Inferior parietal cortex (tissue), 1 donor: ENCODE results near the gene TARS1.

Experiments used
- DNase-seq: peaks from one replicate; pipeline ENCODE4 v3.0.0-alpha.2; 2016; ENCODE audit errors: extremely low spot score

TARS1 gene

DNA sequence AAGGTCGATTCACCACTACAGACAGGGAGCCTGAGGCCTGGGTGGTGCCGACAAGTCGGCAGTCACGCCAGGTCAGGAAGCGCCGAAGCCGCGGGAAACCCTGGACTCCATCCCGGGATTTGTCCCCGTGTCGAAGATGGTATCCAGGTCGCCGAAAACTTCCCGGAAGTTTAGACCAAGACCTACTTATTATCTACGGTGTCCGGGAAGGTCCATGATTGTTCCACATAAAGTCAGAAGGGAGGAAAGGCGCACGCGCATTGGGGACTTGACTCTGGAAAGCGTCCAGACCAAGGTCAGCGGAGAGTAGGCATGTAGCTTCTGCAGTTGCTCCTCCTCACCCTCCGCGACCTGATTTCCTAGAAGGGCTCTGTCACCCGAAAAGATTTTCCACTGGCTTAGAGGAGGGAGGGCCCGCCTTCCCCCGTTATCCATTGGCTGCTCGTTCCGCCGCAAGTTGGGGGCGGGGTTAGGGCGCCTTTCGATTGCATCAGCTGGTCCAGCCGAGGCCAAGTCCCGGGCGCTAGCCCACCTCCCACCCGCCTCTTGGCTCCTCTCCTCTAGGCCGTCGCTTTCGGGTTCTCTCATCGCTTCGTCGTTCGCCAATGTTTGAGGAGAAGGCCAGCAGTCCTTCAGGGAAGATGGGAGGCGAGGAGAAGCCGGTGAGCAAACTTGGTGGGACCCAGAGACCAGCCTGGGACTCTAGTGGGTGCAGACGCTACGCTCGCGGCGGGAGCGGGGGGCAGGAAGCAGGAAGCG, at the start of gene TARS1:
Gene TARS1 (plus strand): TSS at position 484 of the 759 bp plus-strand sequence. CDS start 122 bp downstream, at position 606.
- peak; percentile 100 for DNase-seq

DNA sequence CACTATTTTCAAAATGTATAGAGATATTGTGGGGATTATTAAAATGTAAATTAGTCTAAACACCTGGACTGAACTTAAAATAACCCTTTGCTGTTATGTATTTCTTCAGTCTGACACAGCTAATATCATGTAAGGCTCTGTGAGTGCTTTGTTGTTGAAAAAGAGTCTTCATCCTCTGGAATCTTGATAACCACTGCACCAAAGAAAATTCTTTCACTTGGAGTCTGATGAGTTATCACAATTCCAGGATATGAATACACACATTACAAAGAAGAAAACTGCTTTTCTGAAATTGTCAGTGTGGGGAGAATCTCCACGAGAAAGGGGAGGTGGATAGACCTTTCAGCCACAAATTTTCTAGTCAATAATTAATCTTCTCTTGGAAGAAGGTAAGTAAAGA, 42.3 kb upstream of the TARS1 start:
- no peak for DNase-seq

GRCh38 chr5:33400675-33401074, 40.1 kb upstream of the TARS1 start:
- no peak for DNase-seq

GRCh38 chr5:33401482-33402390, 39.0 kb upstream of the TARS1 start:
- no peak for DNase-seq

DNA sequence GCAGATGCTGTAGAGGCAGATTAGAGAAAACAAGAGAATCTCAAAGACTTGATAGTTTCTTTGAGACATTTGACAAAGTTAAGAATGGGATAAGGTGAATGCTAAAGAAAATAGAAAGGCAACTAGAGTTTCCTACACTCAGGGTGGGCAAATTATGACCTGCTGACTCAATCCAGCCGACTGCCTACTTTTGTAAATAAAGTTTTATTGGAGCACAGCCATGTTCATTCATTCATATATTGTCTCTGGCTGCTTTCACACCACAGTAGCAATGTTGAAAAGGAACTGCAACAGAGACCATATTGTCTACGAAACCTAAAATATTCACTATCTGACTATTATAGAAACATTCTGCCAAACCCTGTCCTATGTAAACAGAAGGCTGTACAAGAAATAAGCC, 37.6 kb upstream of the TARS1 start:
- no peak for DNase-seq

DNA sequence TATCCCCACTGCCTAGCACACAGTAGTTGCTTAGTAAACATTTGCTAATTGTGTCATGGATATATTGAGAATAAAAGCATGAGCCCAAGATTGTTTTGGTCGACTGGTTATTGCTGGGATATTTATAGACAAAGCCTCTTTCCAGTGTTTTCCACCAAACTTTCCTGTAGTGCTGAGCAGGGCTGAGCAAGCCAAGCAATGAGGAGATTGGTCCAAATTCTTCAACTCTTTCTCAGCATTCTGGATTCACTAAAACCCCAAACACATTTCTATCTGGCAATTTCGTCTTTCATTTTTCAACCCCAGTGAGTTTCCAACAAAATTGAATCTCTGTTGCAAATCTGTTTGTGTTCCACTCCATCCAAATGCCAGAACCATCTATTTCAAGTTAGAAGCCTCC, 31.9 kb upstream of the TARS1 start:
- no peak for DNase-seq

DNA sequence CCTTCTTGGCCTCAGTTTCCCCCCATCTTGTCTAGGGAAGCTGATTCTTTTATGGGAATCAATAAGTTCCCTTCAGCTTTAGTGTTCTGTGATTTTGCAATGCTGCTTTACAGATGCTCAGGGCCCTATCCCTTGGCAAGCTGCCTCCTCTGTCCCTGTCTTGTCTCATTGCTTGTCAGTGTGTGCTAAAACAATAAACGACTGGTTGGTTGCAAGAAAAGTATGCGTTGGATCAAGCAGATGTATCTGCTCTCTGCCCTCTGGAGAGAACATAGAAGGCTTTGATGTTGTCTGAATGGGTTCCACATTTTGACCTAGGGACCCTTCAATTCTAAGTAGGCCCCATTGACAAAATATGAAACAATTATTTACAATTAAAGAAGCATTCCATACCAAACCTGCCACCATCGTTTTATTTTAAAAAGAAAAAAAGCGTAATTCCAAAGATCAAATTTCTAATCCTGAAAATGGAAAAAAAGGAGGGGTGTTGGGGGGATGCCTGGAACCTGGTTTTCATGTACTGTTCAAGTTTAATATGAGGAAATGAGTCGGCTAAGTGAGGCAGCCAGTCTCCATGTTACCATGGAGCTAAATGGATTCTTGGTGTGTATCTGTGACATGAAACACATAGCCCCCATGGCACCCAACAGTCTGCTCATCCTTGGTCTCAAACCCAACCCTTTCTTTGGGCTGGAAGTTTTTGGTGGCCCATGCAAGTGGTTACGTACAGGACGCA, 31.2 kb upstream of the TARS1 start:
- DNase-seq = no peak

DNA sequence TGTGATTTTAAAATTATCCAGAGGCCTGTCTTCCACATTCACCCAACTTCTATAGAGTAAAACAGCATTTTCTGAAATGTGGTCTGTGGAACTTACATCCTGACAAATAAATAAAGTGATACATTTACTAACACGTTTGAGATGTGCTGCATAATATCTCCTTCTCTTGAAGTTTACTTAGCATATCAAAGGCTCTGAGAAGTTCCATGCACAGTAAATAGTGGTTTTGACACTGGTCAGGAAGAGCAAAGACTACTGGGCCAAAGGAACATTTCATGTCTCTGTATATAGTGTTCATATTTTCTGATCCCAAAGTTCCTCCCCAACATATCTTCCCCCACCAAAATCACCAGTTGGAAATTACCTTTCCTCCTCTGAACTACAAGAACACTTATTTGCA, 30.5 kb upstream of the TARS1 start:
- no peak for DNase-seq

DNA sequence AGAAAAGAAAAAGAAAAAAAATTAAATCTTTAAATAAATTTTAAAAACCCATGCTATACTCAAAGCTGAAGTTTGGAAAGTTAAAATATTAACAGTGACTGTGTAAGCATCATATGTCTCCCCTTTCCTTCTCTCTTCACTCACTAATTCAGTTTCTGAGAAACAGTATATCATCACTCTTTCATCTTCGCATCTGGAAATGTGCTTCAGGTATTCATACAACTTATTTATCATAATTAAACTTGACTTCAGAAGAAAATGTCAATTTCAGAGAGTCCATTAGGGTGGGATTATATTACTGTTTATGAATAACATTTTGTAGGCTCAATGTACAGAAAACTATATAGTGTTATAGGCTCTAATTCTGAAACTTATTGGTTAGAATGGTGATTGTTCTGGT, 29.3 kb upstream of the TARS1 start:
- no peak for DNase-seq

GRCh38 chr5:33415811-33416354, 24.9 kb upstream of the TARS1 start:
- no peak for DNase-seq

- DNase-seq = no peak
Measured at GRCh38 chr5:33417632-33418031, 23.1 kb upstream of the TARS1 start.

- no peak for DNase-seq
Measured at GRCh38 chr5:33420946-33421345, 19.8 kb upstream of the TARS1 start.

DNA sequence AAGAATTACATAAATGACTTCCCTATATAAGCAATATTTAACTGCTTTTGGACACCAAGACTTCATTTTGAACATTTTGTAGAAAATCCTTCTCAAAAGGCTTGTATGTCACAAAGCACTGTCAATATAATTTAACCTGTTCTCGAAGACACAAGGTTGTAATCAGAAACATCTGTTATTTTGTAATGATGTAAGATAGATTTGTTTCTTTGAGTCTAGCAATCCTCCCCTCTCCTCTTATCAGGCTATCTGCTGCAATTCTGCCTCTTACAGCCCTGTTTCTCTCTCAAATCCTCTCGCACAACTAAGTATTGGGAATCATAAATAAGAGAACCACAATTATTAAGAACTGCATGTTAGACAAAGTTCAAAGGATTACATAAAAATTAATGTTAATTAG, 18.6 kb upstream of the TARS1 start:
- no peak for DNase-seq

- peak; percentile 30 for DNase-seq
Measured at GRCh38 chr5:33423018-33423630, 17.6 kb upstream of the TARS1 start.

DNA sequence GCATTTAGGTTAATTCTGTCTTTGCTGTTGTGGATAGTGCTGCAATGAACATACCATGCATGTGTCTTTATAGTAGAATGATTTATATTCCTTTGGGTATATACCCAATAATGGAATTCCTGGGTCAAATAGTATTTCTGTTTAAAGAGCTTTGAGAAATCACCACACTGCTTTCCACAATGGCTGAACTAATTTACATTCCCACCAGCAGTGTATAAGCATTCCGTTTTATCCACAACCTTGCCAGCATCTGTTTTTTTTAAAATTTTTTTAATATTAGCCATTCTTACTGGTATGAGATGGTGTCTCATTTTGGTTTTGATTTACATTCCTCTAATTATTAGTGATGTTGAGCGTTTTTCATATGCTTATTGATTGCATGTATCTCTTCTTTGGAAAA, 15.5 kb upstream of the TARS1 start:
- DNase-seq = no peak

DNA sequence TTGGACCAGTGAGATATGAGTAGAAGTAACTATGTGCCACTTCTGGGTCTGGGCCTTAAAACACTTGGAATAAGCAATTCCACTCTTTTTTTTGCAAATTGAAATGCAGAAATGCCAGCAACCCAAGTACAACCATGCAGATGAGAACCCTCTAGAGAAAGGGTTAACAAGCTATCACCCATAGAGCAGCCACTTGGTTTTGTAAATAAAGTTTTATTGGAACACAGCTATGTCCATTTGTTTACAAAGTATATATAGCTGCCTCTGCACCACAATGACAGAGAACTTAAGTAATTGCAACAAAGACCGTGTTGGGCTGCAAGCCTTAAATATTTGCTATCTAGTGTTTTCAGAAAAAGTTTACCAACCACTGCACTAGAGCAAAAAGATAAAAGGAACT, 9.8 kb upstream of the TARS1 start:
- DNase-seq = no peak

- no peak for DNase-seq
Measured at GRCh38 chr5:33432656-33433055, 8.1 kb upstream of the TARS1 start.

DNA sequence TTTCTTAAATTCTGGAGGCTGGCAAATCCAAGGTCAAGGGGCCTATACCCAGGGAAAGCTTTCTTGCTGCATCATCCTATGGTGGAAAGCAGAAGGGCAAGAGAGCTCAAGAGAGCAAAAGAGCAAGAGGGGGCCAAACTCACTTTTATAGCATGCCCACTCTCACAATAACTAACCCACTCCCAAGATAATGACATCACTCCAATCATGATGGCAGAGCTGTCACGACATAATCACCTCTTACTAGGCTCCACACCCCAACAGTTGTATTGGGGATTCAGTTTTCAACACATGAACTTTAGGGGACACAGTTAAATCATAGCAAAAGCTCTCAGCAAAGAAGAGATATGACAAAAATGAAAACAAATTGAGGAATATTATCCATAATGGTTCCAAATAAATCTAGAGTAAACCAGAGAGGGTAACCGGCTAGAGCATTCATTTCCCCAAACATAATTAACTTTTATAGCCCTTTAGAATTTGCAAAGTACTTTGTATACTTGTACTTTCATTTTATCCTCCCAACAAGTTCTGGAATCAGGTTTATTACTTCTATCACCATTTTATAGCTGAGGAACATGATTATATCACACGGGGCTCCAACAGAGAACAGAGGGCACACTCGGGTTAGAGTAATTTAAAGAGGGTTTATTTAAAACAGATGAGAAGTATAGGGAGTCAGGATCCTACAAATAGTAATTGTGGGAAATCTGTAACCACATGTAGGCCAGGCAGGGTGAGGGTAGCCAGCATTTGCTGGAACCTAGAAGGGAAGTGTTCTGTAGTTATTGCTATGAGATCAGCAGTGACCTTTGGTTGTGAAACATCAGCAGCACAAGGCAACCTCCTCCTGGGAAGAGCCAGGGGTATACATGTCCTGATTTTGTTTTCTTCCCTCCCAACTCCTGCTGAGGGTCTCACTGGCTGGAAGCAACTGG, 7.2 kb upstream of the TARS1 start:
- DNase-seq = no peak

DNA sequence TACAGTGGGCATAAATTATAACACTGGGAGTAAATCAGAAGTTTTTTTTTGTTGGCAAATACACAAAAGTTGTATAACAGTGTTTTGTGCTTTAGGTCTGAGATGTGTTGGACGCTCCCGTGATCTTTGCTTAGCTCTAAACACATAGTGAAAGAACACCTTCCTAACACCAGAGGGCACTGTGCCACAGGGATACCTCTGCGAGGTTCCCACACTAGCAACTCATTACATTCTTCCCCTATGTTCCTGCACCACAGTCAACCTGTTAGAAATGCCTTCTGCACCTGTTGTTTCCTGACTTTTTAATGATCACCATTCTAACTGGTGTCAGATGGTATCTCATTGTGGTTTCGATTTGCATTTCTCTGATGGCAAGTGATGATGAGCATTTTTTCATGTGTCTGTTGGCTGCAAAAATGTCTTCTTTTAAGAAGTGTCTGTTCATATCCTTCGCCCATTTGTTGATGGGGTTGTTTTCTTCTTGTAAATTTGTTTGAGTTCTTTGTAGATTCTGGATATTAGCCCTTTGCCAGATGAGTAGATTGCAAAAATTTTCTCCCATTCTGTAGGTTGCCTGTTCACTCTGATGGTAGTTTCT, 4.8 kb upstream of the TARS1 start:
- peak; percentile 88 for DNase-seq

- no peak for DNase-seq
Measured at GRCh38 chr5:33438996-33439395, 1.8 kb upstream of the TARS1 start.
